ENCODE data around the gene PLXND1. TPM values are rescaled to one million over a fixed set of nuclear protein-coding genes. Genes with fewer than 3 reads are reported as not detected.
"Not testable (repeated sequence)": the region's sequence is repeated elsewhere in the genome, so short reads cannot be mapped to it uniquely, and the experiment has no call there.

PLXND1 gene
- total RNA-seq, 1 donor from 2014 or later, result 131 TPM

- no peak for DNase-seq
Observed at GRCh38 chr3:129612534-129613366, 6.3 kb upstream of the PLXND1 start.

GRCh38 chr3:129611812-129612533, 5.5 kb upstream of the PLXND1 start:
- DNase-seq, result peak; percentile 33

- no peak for DNase-seq
Observed at GRCh38 chr3:129611446-129611800, 4.9 kb upstream of the PLXND1 start.

- DNase-seq, result not testable (repeated sequence)
Observed at GRCh38 chr3:129610794-129611445, 4.4 kb upstream of the PLXND1 start.

GRCh38 chr3:129610276-129610675, 3.8 kb upstream of the PLXND1 start:
- DNase-seq, result no peak

- DNase-seq, result no peak
Observed at GRCh38 chr3:129609591-129610182, 3.2 kb upstream of the PLXND1 start.

- DNase-seq, result no peak
Observed at GRCh38 chr3:129608936-129609590, 2.6 kb upstream of the PLXND1 start.

- peak; percentile 56 for DNase-seq
Observed at GRCh38 chr3:129608087-129608935, 1.8 kb upstream of the PLXND1 start.

GRCh38 chr3:129607391-129608068, 1.1 kb upstream of the PLXND1 start:
- DNase-seq, result no peak

- peak; percentile 55 for DNase-seq
Observed at GRCh38 chr3:129605922-129606635, 397 bp downstream of the PLXND1 start.

GRCh38 chr3:129605203-129605921, 1.1 kb downstream of the PLXND1 start:
- peak; percentile 60 for DNase-seq

GRCh38 chr3:129604767-129605166, 1.7 kb downstream of the PLXND1 start:
- no peak for DNase-seq

GRCh38 chr3:129603991-129604749, 2.3 kb downstream of the PLXND1 start:
- DNase-seq, result no peak

- DNase-seq, result no peak
Observed at GRCh38 chr3:129603561-129603942, 2.9 kb downstream of the PLXND1 start.

GRCh38 chr3:129602730-129603560, 3.5 kb downstream of the PLXND1 start:
- peak; percentile 77 for DNase-seq

- DNase-seq, result no peak
Observed at GRCh38 chr3:129602309-129602708, 4.2 kb downstream of the PLXND1 start.

- no peak for DNase-seq
Observed at GRCh38 chr3:129601713-129602112, 4.8 kb downstream of the PLXND1 start.
